Ascending aorta (tissue), 2 donors: ENCODE measurements around the gene LHPP. TPM values are rescaled to one million over a fixed set of nuclear protein-coding genes. Genes with fewer than 3 reads are reported as not detected.

ENCODE experiments used
- DNase-seq, 2 donors: peaks; one replicate each; pipeline ENCODE4 v3.0.0-alpha.2; 2019; ENCODE audit warnings: low spot score in 2 of 2
- H3K27ac ChIP-seq, 2 donors: fragments of 200-600 bp; sonication (generic); one replicate each; pipeline ENCODE4 v1.5.1; 2016 to 2017; ENCODE audit warnings: mild to moderate bottlenecking in 1 of 2
- H3K27me3 ChIP-seq: fragments of 200-600 bp; sonication (generic); one replicate; pipeline ENCODE4 v1.5.1; 2017
- H3K36me3 ChIP-seq, 2 donors: fragments of 200-600 bp; sonication (generic); one replicate each; pipeline ENCODE4 v1.5.1; 2016
- H3K4me1 ChIP-seq, 2 donors: fragments of 200-600 bp; sonication (generic); one replicate each; pipeline ENCODE4 v1.5.1; 2016 to 2017; ENCODE audit warnings: mild to moderate bottlenecking in 1 of 2
- H3K4me3 ChIP-seq, 2 donors: fragments of 200-600 bp; sonication (generic); one replicate each; pipeline ENCODE4 v1.5.1; 2016 to 2017; ENCODE audit warnings: mild to moderate bottlenecking in 1 of 2
- H3K9me3 ChIP-seq, 2 donors: fragments of 200-600 bp; sonication (generic); one replicate each; pipeline ENCODE4 v1.5.1; 2016
- CTCF ChIP-seq, 3 experiments: fragments of 200-600 bp in 2 of 3; fragments of 450-650 bp in 1 of 3; sonication (generic) in 2 of 3; IDR thresholded peaks; one replicate each; pipeline ENCODE4 v1.5.1; 2016 to 2019; ENCODE audit warnings: antibody characterized with exemption in 3 of 3, mild to moderate bottlenecking in 1 of 3, moderate library complexity in 1 of 3
- intact Hi-C: fragments of 100-400 bp; cut with DNase I; formaldehyde crosslinking; loops from one replicate; pipeline ENCODE4 v1.15.1; 2023
- total RNA-seq: library from RNA; depleted of rRNA; stranded (reverse); fragments of >200 nt; gene quantifications from one replicate; pipeline ENCODE4 v1.1.0, GENCODE V29; 2016

Gene LHPP
- total RNA-seq, 1 donor from 2014 or later: 5.1 TPM

- peaks cover 7 to 17% of the 10 kb centered on the region in 2 donors for H3K4me1 ChIP-seq
- H3K27me3 ChIP-seq: no peaks in the 10 kb centered on the region
- peak overlapping the region; percentile 72 to 88 for H3K27ac ChIP-seq
- intact Hi-C loops: no loop called here
- DNase-seq: no peak
- H3K36me3 ChIP-seq: no peaks in the 10 kb centered on the region
- no peak for TF ChIP-seq CTCF (IDR thresholded peaks at IDR 0.05)
- H3K9me3 ChIP-seq: no peaks in the 10 kb centered on the region
- no peak overlapping the region for H3K4me3 ChIP-seq
Observed at GRCh38 chr10:124558339-124559321, 97.0 kb downstream of the LHPP start.

- Histone ChIP-seq H3K36me3 (no peaks in the 10 kb centered on the region), H3K4me1 (peaks cover 7 to 17% of the 10 kb centered on the region in 2 donors), H3K4me3 (no peak overlapping the region), H3K27ac (peak overlapping the region; percentile 72 to 88), H3K9me3 (no peaks in the 10 kb centered on the region), H3K27me3 (no peaks in the 10 kb centered on the region)
- DNase-seq: no peak
- intact Hi-C loops: no loop called here
- no peak for TF ChIP-seq CTCF (IDR thresholded peaks at IDR 0.05)
Observed at GRCh38 chr10:124559372-124560132, 97.9 kb downstream of the LHPP start.

- H3K27me3 ChIP-seq: no peaks in the 10 kb centered on the region
- peak; percentile 45 to 88 for DNase-seq
- no peak for TF ChIP-seq CTCF (IDR thresholded peaks at IDR 0.05)
- no peak overlapping the region for H3K4me3 ChIP-seq
- no peaks in the 10 kb centered on the region for H3K9me3 ChIP-seq
- H3K36me3 ChIP-seq: no peaks in the 10 kb centered on the region
- H3K4me1 ChIP-seq: peaks cover 7 to 17% of the 10 kb centered on the region in 2 donors
- intact Hi-C loops: no loop called here
- H3K27ac ChIP-seq: peak overlapping the region; percentile 72 to 88
Observed at GRCh38 chr10:124560377-124561105, 98.9 kb downstream of the LHPP start.

GRCh38 chr10:124561206-124561605 is 99.6 kb downstream of the LHPP start:
- H3K27ac ChIP-seq: peak overlapping the region; percentile 72 to 88

More at GRCh38 chr10:124561206-124561605, 99.6 kb downstream of the LHPP start:
- no peak for TF ChIP-seq CTCF (IDR thresholded peaks at IDR 0.05)
- Histone ChIP-seq H3K36me3 (no peaks in the 10 kb centered on the region), H3K9me3 (no peaks in the 10 kb centered on the region), H3K4me3 (no peak overlapping the region), H3K4me1 (peaks cover 7 to 17% of the 10 kb centered on the region in 2 donors), H3K27me3 (no peaks in the 10 kb centered on the region)
- no peak for DNase-seq
- intact Hi-C loops: no loop called here
